ENCODE measurements around the gene ZBTB34. TPM values are rescaled to one million over a fixed set of nuclear protein-coding genes. Genes with fewer than 3 reads are reported as not detected.

ZBTB34 gene
- total RNA-seq, 1 donor from 2014 or later = 2.5 TPM

DNA sequence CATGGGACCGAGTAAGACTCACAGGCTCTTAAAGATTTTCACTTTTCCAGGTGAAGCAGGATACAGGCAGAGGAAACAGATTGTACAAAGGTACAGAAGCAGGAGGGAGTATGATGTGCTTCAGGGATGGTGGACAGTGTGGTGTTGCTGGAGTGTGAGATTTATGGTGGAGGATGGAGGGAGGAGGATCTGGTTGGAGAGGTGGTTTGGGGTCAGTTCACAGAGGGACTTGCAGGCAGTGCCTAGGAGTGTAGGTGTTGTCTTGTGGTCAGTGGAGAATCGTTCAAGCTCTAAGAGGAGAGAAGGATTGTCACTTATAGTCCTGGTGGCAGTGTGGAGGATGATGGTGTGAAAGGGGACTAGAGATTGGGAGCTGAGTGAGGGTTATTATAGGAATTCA lies 65.9 kb downstream of the ZBTB34 start:
- ATAC-seq = no peak

DNA sequence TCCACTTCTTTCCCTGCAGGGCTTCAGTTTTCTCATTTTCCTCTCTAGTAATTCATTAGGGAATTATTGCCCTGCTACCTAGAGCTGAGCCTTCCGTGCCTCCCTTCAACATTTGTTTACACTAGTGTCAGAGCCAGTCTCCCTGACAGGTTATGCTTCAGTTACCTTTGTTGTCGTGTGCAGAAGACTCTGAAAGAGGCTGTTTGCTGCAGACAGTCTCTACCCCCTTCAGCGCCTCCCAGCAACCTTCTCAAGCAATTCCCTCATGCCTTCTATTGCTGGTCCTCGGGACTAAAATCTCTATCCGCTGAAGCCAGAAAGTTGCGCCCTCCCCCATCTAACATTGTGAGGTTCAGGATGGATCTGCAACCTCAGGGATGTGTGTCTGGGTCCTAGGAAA lies 67.0 kb downstream of the ZBTB34 start:
- ATAC-seq = no peak

DNA sequence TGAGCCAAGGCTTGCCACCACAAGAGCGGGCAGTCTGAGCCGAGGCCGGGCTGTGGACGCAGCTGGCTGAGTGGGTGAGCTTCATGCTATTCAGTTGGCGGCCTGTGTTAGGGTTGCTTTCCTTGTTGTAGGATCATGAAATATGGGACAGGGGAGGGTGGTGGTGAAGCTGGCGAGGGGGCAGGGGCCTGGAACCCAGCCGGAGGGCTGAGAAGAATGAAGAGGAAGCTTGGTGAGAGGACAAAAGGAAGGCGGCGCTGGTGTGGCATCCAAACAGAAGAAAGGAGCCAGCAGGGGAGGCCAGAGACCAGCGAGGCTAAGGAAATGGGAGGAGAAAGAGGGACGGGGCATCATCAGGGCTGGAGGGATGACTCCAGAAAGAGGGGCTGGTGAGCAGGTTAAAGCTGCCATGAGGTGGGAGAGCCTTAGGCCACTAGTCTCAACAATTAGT lies 72.5 kb downstream of the ZBTB34 start:
- ATAC-seq = no peak

DNA sequence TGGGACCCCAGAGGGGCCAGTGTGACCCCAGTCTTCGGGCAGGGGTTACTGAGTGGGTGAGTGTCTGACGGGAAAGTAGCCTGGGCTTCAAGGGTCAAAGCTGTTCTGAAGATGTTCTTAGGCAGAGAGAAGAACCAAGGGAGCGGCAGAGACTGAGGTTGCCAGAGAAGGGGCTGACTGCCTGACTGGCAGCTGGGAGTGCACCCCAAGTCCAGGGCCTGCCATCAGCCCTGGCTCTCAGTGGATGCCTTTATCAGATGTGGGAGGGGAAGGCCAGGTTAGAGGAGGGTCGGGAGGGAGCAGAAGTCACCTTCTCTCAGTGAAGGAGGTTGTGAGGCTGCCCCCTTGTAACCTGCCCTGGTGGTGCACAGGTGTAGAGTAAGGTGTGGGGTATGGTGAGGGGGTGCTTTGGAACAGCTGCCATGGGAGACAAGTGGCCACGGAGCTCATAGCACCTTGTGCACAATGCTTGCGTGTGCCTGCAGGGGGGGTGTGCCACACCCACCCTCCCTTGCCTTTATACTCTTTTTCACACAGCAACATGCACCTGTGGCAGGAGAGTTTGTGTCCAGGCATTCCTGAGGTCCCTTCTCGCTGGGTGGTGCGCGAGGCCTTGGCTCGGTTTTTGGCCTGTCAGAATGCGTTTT lies 73.0 kb downstream of the ZBTB34 start:
- ATAC-seq = no peak

DNA sequence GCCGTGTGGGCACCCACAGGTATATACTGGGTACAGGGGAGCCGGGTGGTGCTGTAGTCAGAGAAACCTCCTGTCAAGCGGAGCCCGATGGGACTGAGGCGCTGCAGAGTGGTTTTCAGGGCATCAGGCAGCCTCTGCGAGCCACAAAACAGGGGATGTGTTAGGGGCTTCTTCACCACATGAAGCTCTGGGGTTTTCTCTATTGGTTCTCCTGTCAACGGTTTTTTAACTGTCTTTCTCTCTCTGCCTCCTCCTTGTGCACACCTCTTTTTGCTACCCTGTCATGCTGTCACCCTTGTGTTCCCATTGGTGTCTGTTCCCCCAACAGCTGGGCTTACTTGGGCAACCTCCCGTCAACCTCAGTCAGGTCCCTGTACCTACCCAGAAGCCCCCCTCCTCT lies 74.0 kb downstream of the ZBTB34 start:
- ATAC-seq = no peak

Other genes with a start within 250 kb of the ZBTB34 start
- gene LMX1B, start 246.7 kb upstream of the ZBTB34 start, total RNA-seq = not detected
- 12.8 TPM for gene ZBTB43, start 55.6 kb upstream of the ZBTB34 start, total RNA-seq
- 6.8 TPM for gene RALGPS1, start 54.1 kb downstream of the ZBTB34 start, total RNA-seq

Measured in esophagus mucosa (tissue), 1 donor.